GM18858 (cell line): Measurements from ENCODE around the gene NEDD4L.

Experiments
- ATAC-seq: cut with Tn5 transposase; IDR thresholded peaks from one replicate; pipeline ENCODE4 v1.9.1; 2021; ENCODE audit not compliant: unreplicated experiment

The NEDD4L gene

DNA sequence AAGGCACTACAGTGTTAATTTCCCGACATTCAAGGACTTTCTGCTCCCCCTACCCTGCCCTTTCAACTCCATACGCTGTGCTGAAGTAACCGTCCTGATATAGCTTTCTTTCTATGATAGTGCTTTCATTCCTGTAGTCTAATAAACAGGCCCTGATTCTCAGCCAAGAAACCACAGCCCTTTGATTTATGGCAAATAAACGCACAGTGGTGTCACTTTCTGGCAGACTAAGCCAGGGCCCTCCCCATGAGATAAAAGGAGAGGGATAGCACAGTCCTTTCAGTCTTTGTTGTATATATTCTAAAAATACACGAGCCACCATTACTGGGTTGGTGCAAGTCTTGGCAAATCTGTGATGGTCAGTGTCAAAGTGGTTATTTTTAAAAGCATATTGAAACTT is 293.7 kb downstream of the NEDD4L start:
- no peak for ATAC-seq

- ATAC-seq = no peak
These were observed 294.1 kb downstream of the NEDD4L start for GRCh38 chr18:58338141-58338540.

DNA sequence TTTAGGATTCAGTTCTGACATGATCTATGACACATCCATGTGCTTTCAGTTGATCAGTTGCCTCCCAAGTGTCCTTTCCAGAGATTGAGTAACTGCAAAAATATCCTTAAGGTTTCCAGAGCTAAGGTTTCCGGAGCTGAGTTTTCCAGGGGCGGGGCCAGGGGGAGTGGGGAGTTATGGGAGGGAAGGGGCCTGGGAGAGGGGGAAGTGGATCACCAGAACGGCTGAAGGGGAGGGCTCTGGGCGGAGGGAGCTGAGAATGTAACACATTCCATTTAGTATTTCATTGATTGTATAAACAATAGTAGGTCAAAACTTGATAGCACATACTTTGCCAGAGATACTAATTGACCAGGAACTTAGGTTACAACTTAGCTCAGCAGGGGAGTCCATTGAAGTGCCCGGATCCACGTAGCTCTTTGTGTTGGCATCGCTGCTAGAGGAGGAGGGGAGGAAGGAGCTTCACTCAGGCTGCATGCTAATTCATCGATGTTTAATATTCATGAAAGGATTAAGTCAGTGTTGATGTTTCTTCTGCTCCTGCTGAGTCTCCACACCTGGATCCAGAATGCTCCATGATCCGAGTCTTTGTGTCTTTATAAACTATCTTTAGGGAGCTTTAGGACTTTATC is 295.1 kb downstream of the NEDD4L start:
- ATAC-seq = no peak

DNA sequence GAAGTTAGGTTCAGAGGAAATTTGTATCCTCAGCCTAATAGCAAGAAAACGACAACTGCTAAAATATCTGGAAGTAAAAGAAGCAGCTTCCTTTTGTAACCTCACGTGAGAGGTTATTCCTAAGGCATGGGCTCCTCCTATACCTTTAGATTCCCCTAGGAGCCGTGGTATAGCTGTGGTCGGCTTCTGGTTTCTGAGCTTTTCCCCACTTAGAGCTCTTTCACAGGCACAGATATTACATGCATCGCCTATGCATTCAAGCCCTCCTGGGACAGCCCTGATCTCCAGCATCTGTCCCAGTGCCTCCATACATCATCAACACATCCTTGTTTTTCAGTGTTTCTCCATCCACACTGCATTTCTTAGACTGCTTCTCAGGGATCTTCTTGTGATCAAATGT is 295.9 kb downstream of the NEDD4L start:
- no peak for ATAC-seq

GRCh38 chr18:58341916-58342315 is 297.9 kb downstream of the NEDD4L start:
- ATAC-seq = no peak

GRCh38 chr18:58344080-58344670 is 300.1 kb downstream of the NEDD4L start:
- no peak for ATAC-seq

- ATAC-seq = no peak
These were observed 300.9 kb downstream of the NEDD4L start for GRCh38 chr18:58344861-58345463.

GRCh38 chr18:58345875-58346274 is 301.8 kb downstream of the NEDD4L start:
- no peak for ATAC-seq

GRCh38 chr18:58347135-58347534 is 303.1 kb downstream of the NEDD4L start:
- ATAC-seq = no peak

GRCh38 chr18:58348517-58348916 is 304.5 kb downstream of the NEDD4L start:
- no peak for ATAC-seq

DNA sequence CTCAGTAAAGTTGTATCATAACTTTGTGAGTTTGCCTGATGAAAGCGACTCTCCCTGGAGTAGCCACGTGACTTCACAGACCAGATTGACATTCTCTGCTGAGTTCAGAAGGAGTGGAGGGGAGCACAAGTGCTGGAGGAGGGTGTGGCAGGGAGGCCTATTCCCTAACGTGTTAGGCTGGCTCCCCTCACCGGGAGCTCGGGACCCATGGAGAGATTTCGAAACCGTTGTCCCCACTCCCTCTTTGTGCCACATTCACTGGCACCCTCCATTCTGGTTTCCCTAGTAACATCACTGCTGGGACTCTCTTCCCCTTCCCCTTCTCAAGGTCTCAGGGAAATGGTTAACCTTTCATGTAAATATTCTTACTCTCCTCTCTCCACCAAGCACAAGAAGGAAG is 304.9 kb downstream of the NEDD4L start:
- no peak for ATAC-seq

DNA sequence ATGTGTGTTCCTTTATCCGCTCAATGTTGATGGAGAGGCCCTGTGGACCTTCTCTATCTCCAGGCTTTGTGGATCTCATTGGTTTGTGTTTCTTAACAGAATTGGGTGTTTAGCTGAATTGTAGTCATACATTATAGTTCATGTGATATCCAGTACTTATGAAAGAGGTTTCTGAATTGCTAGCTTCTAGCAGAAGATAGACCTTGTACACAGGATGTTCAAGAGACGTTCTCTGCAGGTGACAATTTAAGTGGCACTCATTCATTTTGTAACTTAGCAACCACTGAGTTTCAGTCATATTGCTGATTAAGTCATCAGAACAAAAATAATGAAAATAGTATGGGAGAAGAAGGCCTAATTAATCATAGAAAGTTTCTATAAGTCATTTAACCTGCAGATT is 305.6 kb downstream of the NEDD4L start:
- no peak for ATAC-seq

GRCh38 chr18:58350526-58350925 is 306.5 kb downstream of the NEDD4L start:
- no peak for ATAC-seq

GRCh38 chr18:58351776-58352175 is 307.8 kb downstream of the NEDD4L start:
- no peak for ATAC-seq

- ATAC-seq = no peak
These were observed 309.6 kb downstream of the NEDD4L start for GRCh38 chr18:58353581-58353980.

GRCh38 chr18:58354051-58354450 is 310.0 kb downstream of the NEDD4L start:
- no peak for ATAC-seq

DNA sequence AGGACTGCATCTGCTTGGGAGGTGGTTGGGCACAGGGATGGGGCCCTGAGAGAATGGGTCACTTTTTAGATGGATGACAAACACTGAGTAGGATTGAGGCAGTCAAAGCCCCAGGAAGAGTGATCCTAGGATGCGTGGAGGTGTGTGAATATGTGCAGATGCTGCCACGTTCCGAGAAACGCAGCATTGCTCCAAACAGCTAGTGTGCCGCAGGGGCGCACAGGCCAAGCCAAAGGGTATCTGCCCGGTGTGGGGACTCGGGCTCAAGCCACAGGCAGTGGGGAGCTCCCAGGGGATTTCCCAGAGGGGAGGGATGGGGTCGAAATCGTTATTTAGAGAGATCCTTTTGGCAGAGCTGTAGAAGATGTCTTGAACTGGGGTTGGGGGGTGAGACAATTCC is 310.8 kb downstream of the NEDD4L start:
- no peak for ATAC-seq

DNA sequence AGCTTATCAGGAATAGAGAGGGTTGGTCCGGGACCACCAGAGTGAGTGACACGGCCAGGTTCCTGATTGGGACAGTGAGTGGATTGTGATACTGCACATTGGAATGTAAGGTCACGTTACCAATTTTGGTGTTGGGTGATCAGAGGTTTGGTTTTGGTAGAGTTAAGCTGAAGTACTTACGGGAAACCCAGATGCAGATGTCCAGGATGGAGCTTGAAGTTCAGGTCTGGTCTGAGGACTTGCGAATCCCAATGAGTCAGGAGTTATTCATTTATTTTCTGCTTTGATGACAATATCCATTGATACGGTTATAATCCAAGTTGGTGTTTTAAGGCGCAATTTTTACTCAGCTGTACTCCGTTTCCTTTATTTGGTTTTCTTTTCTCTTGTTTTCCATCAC is 311.2 kb downstream of the NEDD4L start:
- no peak for ATAC-seq

DNA sequence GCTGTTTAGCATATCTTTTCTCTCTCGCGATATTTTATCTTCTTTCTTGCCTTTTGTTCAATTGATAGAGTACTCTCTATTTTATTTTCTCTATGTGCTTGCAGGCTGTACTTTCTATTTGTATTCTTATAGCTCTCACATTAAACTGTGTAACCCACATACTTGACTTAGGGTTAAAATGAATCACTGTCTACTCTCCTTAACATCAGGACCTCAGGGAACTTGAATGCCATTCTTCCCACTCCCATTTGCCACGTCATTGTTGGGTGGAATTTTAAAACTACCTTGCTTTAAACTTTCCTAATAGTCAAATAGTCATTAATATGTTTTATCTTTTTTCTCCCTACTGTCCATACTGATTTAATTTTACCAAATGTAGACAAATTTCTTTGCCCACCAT is 315.2 kb downstream of the NEDD4L start:
- ATAC-seq = no peak

DNA sequence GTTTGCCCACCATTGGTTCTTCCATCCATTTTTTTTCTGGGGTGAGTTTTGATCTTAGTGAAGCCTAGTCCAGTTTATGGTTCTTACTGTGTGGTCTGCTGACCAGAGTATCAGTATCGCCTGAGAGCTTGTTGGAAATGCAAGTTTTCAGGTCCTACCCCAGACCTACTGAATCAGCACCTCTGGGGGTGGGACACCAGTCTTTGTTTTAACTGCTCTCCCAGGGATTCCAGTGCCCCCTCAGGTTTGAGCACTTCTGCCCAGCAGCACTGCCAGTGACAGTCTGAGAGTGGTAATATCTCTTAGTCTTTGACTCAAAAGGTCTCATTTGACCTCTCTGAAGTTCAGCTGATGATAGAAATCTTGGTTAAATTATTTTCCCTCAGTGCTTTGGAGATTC is 315.6 kb downstream of the NEDD4L start:
- no peak for ATAC-seq

DNA sequence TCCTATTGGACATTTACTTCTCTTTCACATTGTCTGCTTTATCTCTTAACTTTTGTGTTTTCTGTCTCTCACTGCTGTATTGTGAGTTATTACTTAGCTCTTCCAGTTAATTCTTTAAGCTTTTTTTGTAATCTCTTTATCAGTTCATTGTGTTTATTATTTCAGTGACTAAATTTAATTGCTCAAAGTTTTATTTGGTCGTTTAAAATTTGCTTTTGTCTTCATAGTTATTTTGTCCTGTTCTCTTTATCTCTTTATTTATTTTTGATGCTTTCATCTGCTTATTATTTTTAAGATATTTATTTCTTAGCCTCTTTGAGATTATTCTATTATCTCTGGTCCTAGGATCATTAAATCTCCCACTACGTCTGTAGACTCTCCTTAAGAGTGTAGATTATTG is 316.3 kb downstream of the NEDD4L start:
- ATAC-seq = no peak

- ATAC-seq = no peak
These were observed 317.2 kb downstream of the NEDD4L start for GRCh38 chr18:58361212-58361611.
